GM18502 (cell line): Measurements from ENCODE around the gene CERS3.
"Not testable (repeated sequence)": the region's sequence is repeated elsewhere in the genome, so short reads cannot be mapped to it uniquely, and the experiment has no call there.

Experiments
- ATAC-seq: cut with Tn5 transposase; IDR thresholded peaks from one replicate; pipeline ENCODE4 v1.9.1; 2021; ENCODE audit warnings: mild to moderate bottlenecking; ENCODE audit not compliant: unreplicated experiment, poor library complexity

CERS3 gene

DNA sequence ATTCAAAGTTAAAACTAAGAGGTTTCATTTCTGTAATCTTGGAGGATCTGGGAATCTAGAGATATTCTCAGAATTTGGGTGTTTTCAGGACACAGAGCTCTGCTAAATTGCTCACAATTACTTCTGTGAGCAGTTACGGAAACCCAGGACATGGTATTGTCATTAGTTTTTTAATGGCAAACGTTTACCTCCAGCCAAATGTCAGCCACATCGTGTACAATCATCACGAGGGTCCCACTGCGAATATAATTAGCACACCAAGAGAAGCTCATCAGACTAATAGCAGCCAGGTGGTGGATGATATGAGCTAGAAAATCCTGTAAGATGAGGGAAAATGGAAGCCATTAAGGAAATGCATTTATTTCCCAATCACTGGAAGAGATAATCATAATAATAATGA lies 56.0 kb downstream of the CERS3 start:
- ATAC-seq = no peak

DNA sequence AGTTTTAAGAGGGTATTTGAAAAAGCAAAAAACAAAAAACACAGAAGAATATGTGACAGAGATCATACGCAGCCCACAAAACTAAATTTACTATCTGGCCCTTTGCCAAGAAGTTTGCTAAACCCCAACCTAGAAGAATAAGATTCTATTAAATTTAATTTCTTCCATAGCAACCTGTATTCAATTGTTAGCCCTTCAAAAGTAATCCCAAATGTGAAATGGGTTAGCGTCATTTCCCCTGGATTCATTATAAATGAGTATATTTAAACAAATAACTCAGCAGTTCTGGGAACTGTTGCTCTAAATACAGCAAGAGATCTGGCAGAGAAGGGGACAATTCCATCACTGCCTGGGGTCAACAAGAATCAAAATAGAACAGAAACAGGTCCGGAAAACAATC lies 56.8 kb downstream of the CERS3 start:
- no peak for ATAC-seq

- ATAC-seq = no peak
These were observed 60.5 kb downstream of the CERS3 start for GRCh38 chr15:100468285-100468684.

DNA sequence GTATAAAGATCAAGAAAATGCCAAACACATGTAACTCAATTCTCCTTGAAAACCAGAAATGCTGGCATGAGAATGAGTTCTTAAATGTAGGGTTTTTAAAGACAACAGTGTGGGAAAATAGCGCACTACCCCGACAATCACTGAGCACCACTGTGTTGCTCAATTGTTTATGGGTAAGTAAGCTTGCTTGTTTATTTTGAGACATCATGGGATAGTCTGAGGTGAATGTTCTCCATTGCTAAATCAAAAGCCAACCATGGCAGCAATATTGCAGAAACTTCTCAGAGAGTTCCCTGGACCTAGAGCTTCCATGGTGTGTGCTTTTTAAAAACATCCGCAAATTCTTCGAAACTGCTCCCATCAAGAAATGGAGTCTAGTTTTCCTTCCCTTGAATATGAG lies 62.7 kb downstream of the CERS3 start:
- no peak for ATAC-seq

GRCh38 chr15:100464888-100465287 lies 63.9 kb downstream of the CERS3 start:
- ATAC-seq = no peak

- no peak for ATAC-seq
These were observed 64.5 kb downstream of the CERS3 start for GRCh38 chr15:100464256-100464655.

DNA sequence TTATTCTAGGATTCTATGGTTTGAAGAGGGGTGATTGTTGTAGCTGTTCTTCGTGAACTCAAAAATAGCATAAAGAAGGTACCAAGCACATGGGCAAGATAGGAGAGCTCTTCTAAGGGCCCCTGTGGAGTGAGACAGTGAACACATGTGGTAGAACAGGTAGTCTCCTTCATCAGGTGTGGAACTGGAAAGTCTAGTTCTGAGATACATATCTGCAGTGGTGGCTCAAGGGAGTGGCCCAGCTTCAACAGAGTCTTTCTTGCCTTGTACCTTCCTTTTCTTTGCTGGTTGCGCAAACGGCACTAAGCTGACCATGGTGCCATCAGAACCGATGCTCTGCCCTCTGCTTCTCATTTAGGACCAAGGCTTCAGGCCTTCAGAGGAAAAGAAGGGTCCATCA lies 65.2 kb downstream of the CERS3 start:
- no peak for ATAC-seq

DNA sequence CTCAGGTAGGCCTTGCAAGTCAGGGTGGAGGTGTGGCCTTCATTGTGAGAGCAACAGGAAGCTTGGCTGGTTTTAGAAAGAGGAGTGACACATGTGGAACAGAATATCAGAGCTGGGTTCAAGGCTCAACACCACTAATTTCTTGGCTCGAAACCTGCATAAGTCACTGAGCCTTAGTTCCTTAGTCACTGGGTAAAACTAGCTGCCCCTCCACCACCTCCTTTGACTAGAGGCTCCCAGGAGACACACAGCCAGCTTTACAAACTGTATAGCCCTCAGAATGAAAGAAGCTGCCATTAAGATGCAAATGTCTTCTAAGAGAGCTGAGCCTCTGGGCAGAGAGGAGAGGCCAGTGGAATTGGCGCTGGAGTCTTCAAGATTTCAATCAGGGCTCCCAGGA lies 67.7 kb downstream of the CERS3 start:
- no peak for ATAC-seq

- ATAC-seq = no peak
These were observed 71.5 kb downstream of the CERS3 start for GRCh38 chr15:100457201-100457600.

GRCh38 chr15:100454148-100454547 lies 74.6 kb downstream of the CERS3 start:
- ATAC-seq = no peak

DNA sequence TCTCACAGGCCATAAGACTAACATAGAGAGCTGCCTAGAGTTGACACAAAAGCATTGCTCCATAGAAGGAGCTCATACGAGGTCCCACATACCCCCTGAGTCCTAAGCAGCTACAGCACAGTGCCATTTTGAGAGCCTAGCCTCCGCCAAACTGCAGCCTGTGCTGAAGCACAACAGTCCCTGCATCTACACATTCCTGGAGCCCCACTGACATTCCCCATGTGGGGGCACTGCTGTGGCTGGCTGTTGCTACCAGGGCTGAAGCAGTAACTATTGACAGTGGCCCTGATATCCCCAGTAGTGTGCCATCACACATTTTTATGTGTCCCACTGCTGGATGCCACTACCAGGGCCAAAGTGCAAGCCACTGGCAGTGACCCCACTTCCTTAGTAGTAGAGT lies 80.3 kb downstream of the CERS3 start:
- ATAC-seq = no peak

DNA sequence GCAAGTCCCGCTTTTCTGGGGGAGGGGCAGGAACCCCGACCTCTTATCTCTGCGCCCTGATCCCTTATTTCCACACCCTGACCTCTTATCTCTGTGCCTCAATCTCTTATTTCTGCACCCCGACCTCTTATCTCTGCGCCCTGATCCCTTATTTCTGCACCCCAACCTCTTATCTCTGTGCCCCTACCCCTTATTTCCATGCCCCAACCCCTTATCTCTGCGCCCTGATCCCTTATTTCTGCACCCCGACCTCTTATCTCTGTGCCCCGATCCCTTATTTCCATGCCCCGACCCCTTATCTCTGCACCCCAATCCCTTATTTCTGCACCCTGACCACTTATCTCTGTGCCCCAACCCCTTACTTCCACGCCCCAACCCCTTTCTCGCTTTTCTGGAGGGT lies 87.7 kb downstream of the CERS3 start:
- ATAC-seq = not testable (repeated sequence)

DNA sequence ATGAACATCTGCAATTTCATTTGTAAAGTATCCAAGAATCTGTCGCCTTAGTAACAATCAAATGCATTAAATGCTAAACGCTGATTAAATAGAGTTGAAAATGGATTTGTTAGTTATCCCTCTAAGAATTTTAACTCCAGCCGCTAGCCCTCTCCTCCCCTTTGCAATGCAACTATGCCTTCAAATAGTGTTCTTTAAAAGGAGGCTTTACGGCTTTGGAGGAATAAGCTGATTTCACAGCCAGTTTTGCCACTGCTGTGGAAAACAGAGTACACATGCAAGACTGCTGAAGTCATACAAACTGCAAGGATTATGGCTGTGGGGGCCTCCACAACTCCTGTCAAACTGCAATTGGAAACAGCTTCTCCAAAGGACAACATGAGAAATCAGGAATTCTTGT lies 89.2 kb downstream of the CERS3 start:
- no peak for ATAC-seq

GRCh38 chr15:100438570-100438969 lies 90.2 kb downstream of the CERS3 start:
- peak; percentile 56 for ATAC-seq

DNA sequence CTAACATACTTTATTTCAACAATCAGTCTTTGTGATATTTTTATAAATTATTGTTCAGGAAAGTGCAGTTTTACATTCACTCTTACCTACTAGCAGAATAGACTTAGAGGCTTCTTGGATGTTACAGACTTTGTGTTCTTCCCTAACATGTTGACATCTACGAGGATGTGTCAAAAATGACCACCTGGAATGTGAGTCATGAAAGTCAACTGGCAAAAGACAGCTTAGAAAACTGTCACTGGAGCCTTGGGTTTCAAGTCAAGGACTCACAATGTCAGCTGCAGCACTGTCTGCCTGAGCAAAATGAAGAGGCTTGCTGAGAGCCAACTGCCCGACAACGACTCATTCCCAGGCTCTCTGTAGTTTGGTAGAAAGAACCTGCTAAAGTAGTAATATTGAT lies 91.5 kb downstream of the CERS3 start:
- ATAC-seq = no peak

- ATAC-seq = no peak
These were observed 94.2 kb downstream of the CERS3 start for GRCh38 chr15:100434561-100434960.

- no peak for ATAC-seq
These were observed 94.7 kb downstream of the CERS3 start for GRCh38 chr15:100434038-100434437.

DNA sequence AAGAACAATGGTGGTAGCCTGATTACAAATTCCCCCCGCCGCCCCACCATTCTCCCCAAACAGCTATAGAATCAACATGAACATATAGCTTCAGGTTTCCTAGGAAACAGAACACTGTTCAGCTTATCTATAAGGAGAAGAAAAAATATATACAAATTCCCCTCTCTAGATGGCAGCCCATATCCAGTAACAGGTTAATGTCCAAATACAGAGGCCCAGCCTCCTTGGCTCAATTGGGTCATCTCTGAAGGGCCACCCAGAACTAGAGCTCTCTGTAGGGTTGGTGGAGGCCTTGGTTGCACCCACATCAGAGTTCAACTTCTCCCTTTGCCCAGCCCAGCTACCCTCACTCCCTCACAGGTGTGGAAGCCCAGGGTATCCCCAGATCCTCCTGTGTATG lies 95.4 kb downstream of the CERS3 start:
- no peak for ATAC-seq

DNA sequence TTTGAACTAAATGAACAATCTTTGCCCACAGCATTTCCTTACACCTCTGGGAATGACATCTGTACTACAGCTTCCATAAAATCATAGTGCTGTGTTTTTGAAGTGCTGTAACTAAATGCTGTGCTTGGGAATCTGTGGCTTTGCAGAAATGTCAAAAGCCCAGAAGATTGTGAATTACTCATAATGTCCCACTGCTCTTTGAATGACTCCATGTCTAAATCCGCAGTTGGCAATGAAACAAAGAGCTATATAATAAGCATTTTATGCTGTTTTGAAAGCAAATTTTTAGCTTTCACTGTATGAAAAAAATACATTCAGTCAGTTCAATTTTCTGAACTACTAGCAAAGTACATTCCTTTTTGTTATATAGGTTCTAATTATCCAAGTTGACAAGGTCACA lies 98.3 kb downstream of the CERS3 start:
- no peak for ATAC-seq

- ATAC-seq = no peak
These were observed 99.5 kb downstream of the CERS3 start for GRCh38 chr15:100429116-100429728.

DNA sequence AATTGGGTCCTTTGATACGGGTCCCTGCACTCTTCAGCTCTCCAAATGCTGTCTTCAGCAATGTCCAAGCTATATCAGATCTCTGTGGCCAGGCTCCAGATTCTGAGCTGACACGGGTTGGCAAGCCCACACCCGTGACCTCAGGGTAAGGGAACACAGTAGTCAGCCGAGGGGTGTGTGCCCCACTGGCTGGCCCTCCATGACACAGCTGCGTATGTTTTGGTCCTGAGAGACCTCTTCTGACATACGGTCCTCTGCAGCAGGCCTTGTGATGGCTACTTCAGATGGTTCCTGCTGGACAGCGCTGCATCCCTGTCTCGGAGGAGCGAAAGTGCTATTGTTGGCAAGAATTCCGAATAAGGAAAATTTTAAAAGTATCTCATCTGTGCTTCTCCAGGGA lies 101.8 kb downstream of the CERS3 start:
- ATAC-seq = no peak

DNA sequence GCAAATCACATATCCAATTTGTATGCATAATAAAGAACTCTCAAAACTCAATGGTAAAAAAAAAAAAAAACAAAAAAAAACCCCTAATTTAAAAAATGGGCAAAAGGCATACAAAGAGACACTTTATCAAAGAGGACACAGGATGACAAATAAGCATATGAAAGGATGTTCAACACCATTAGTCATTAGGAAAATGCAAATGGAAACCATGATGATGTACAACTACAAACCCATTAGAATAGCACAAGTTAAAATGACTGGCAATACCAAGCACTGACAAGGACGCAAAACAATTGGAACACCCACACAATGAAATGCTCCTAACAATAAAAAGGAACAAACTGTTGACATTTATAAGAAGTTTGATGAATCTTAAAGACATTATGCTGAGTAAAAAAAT lies 123.6 kb downstream of the CERS3 start:
- no peak for ATAC-seq

- ATAC-seq = no peak
These were observed 127.8 kb downstream of the CERS3 start for GRCh38 chr15:100400996-100401395.
